Adrenal gland (tissue), 5 donors: ENCODE measurements around the gene NCAPG2.

Experiments
- POLR2A ChIP-seq, 2 donors: fragments of 450-650 bp; IDR thresholded peaks; one replicate each; pipeline ENCODE4 v1.6.1; 2017; ENCODE audit warnings: antibody characterized with exemption in 2 of 2, mild to moderate bottlenecking in 2 of 2, moderate library complexity in 1 of 2
- TF ChIP-seq, protein P1 (sequence below), 6 experiments: fragments of 450-650 bp in 4 of 6; fragments of 200-600 bp in 2 of 6; sonication (generic) in 1 of 6; IDR thresholded peaks; 1 replicate in 5 of 6; 2 replicates in 1 of 6; pipeline versions ENCODE4 v1.5.1 to v1.8.0; 2016 to 2021; ENCODE audit warnings: antibody characterized with exemption in 6 of 6, mild to moderate bottlenecking in 2 of 6, moderate library complexity in 1 of 6
- donor health status: DM: no; HTN: no; CAD: no.

GRCh38 chr7:158716802-158717201 is 12.2 kb upstream of the NCAPG2 start:
- TF ChIP-seq POLR2A (IDR thresholded peaks at IDR 0.05): no peak
- TF ChIP-seq, protein P1, sequence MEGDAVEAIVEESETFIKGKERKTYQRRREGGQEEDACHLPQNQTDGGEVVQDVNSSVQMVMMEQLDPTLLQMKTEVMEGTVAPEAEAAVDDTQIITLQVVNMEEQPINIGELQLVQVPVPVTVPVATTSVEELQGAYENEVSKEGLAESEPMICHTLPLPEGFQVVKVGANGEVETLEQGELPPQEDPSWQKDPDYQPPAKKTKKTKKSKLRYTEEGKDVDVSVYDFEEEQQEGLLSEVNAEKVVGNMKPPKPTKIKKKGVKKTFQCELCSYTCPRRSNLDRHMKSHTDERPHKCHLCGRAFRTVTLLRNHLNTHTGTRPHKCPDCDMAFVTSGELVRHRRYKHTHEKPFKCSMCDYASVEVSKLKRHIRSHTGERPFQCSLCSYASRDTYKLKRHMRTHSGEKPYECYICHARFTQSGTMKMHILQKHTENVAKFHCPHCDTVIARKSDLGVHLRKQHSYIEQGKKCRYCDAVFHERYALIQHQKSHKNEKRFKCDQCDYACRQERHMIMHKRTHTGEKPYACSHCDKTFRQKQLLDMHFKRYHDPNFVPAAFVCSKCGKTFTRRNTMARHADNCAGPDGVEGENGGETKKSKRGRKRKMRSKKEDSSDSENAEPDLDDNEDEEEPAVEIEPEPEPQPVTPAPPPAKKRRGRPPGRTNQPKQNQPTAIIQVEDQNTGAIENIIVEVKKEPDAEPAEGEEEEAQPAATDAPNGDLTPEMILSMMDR (IDR thresholded peaks at IDR 0.05): no peak
